NT2/D1 (cell line): Measurements from ENCODE around the gene RB1.

Experiments used
- SUZ12 ChIP-seq: IDR thresholded peaks from 2 replicates; pipeline ENCODE4 v1.6.1; 2011; ENCODE audit not compliant: insufficient read length, insufficient read depth; ENCODE audit errors: extremely low read depth
- YY1 ChIP-seq: IDR thresholded peaks from 2 replicates; pipeline ENCODE4 v1.6.1; 2011; ENCODE audit not compliant: insufficient read length, insufficient read depth
- ZNF274 ChIP-seq: IDR thresholded peaks from 2 replicates; pipeline ENCODE4 v1.6.1; 2011; ENCODE audit warnings: mild to moderate bottlenecking, low read depth, low read length

GRCh38 chr13:48401480-48401879 lies 97.9 kb downstream of the RB1 start:
- TF ChIP-seq ZNF274 (no peak), SUZ12 (no peak), YY1 (no peak)
